Lower lobe of right lung (tissue), 2 donors: ENCODE data around the gene DENND2D. TPM values are rescaled to one million over a fixed set of nuclear protein-coding genes. Genes with fewer than 3 reads are reported as not detected.

ENCODE experiments used
- ATAC-seq, 2 donors: fragments of 200-7000 bp; cut with Tn5 transposase; one replicate each; pipeline ENCODE4 v1.9.1; 2020 to 2022; ENCODE audit warnings: mild to moderate bottlenecking in 2 of 2, moderate library complexity in 2 of 2
- DNase-seq: peaks from one replicate; pipeline ENCODE4 v3.0.0-alpha.2; 2020
- H3K27ac ChIP-seq: fragments of 200-600 bp; one replicate; pipeline ENCODE4 v1.8.0; 2022
- H3K27me3 ChIP-seq: fragments of 200-600 bp; one replicate; pipeline ENCODE4 v1.8.0; 2022; ENCODE audit warnings: low read depth
- H3K36me3 ChIP-seq: fragments of 200-600 bp; one replicate; pipeline ENCODE4 v1.8.0; 2022; ENCODE audit warnings: mild to moderate bottlenecking
- H3K4me1 ChIP-seq: fragments of 200-600 bp; one replicate; pipeline ENCODE4 v1.8.0; 2022
- H3K4me3 ChIP-seq: fragments of 200-600 bp; one replicate; pipeline ENCODE4 v1.8.0; 2022; ENCODE audit warnings: mild to moderate bottlenecking
- H3K9me3 ChIP-seq: fragments of 200-600 bp; one replicate; pipeline ENCODE4 v1.8.0; 2022
- intact Hi-C: fragments of 100-400 bp; cut with DNase I; formaldehyde crosslinking; loops from one replicate; pipeline ENCODE4 v1.11.0; 2022
- total RNA-seq: library from RNA; stranded (reverse); fragmentation: NEBNext Ultra II Directional; extraction: Animal tissue kit (Norgen Biotek cat#: 25700); gene quantifications from one replicate; pipeline ENCODE4 v1.2.1, GENCODE V29; 2021
- TF ChIP-seq, protein P1 (sequence below): fragments of 200-600 bp; IDR thresholded peaks from one replicate; pipeline ENCODE4 v1.8.0; 2022; ENCODE audit warnings: antibody characterized with exemption, mild to moderate bottlenecking
- donor health status: DM: no; HTN: yes; CAD: no; lungs with severe emphysema.

The DENND2D gene
- total RNA-seq, 1 donor from 2014 or later: 113 TPM

- Histone ChIP-seq H3K36me3 (peaks cover 64% of the 10 kb centered on the region), H3K4me1 (peaks cover 87% of the 10 kb centered on the region), H3K4me3 (no peak overlapping the region), H3K27me3 (no peaks in the 10 kb centered on the region), H3K27ac (no peak overlapping the region), H3K9me3 (no peaks in the 10 kb centered on the region)
- intact Hi-C loops: no loop called here
- ATAC-seq (peak in 1 of 2 donors; percentile 18), DNase-seq (no peak)
- TF ChIP-seq, protein P1, sequence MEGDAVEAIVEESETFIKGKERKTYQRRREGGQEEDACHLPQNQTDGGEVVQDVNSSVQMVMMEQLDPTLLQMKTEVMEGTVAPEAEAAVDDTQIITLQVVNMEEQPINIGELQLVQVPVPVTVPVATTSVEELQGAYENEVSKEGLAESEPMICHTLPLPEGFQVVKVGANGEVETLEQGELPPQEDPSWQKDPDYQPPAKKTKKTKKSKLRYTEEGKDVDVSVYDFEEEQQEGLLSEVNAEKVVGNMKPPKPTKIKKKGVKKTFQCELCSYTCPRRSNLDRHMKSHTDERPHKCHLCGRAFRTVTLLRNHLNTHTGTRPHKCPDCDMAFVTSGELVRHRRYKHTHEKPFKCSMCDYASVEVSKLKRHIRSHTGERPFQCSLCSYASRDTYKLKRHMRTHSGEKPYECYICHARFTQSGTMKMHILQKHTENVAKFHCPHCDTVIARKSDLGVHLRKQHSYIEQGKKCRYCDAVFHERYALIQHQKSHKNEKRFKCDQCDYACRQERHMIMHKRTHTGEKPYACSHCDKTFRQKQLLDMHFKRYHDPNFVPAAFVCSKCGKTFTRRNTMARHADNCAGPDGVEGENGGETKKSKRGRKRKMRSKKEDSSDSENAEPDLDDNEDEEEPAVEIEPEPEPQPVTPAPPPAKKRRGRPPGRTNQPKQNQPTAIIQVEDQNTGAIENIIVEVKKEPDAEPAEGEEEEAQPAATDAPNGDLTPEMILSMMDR: no peak
Measured at GRCh38 chr1:111195002-111195684, 5.3 kb downstream of the DENND2D start.

DNA sequence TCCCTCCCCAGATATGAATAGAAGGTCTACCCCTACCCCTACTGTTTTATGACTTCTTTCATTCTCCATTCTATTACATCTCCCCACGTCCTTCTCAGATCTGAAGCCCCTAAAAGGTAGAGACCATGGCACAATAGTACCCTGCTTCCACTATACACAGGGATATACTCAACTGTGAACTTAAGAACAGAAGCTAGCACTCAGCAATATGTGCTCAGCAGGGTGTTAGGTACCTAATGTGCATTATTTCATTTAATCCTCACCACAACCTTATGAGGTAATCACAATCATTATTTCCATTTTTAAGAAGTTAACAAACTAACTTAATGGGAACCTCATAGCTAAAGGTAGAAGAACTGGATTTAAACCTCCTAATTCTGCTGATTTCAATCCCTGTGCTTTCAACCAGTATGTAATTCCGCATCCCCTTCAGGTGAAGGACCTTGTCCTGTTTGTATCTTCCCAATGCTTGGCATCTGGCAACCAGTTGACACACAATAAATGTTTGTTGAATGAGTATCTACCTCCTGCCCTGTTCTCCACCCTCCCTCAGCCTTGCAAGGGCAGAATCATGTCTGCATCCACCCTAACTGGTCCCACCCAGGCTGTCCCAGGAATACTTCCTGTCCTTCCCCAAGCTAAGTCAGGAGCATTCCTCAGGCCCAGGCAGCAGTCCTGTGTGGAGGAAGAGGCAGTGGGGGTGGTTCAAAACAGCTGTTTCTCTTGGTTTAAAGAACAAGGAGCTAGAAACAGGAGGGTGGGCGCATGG, 6.5 kb downstream of the DENND2D start:
- intact Hi-C loops: no loop called here
- Histone ChIP-seq H3K27me3 (no peaks in the 10 kb centered on the region), H3K4me1 (peaks cover 83% of the 10 kb centered on the region), H3K27ac (peak overlapping the region; percentile 72), H3K9me3 (no peaks in the 10 kb centered on the region), H3K4me3 (no peak overlapping the region), H3K36me3 (peaks cover 69% of the 10 kb centered on the region)
- ATAC-seq: no peak
- no peak for DNase-seq
- TF ChIP-seq, protein P1: no peak

- DNase-seq (no peak), ATAC-seq (peak; percentile 43 to 76)
- Histone ChIP-seq H3K27me3 (no peaks in the 10 kb centered on the region), H3K4me1 (peaks cover 83% of the 10 kb centered on the region), H3K4me3 (peak overlapping the region; percentile 1), H3K27ac (peak overlapping the region; percentile 72), H3K9me3 (no peaks in the 10 kb centered on the region), H3K36me3 (peaks cover 71% of the 10 kb centered on the region)
- intact Hi-C loops: no loop called here
- TF ChIP-seq, protein P1: no peak
Measured at GRCh38 chr1:111192658-111193519, 7.6 kb downstream of the DENND2D start.

DNA sequence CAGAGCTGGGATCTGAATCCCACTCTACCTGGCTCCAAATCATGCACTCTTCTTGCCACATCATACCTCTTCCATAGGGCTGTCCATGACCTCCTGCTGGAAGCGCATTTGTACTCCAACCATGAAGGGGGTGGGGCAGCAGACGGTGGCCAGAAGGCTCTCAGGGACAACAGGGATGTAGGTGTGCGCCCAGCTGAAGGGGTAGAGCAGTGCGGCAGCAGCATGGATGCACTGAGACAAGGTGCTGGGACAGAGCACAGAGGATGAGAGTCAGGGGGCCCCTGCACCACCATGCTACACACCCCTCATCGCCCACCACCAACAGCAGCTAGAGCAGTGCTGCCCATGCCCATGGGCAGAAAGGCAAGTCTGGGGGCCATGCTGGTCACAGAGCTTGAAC, 8.4 kb downstream of the DENND2D start:
- Histone ChIP-seq H3K27ac (peak overlapping the region; percentile 72), H3K9me3 (no peaks in the 10 kb centered on the region), H3K36me3 (peaks cover 72% of the 10 kb centered on the region), H3K4me1 (peaks cover 77% of the 10 kb centered on the region), H3K4me3 (no peak overlapping the region), H3K27me3 (no peaks in the 10 kb centered on the region)
- intact Hi-C loops: no loop called here
- ATAC-seq: no peak
- DNase-seq: no peak
- TF ChIP-seq, protein P1: no peak

GRCh38 chr1:111191496-111191895, 8.9 kb downstream of the DENND2D start:
- intact Hi-C loops: no loop called here
- ATAC-seq (peak; percentile 9 to 18), DNase-seq (no peak)
- Histone ChIP-seq H3K4me1 (peaks cover 72% of the 10 kb centered on the region), H3K27me3 (no peaks in the 10 kb centered on the region), H3K9me3 (no peaks in the 10 kb centered on the region), H3K36me3 (peaks cover 72% of the 10 kb centered on the region), H3K4me3 (no peak overlapping the region), H3K27ac (peak overlapping the region; percentile 72)
- TF ChIP-seq, protein P1: no peak
